GM21390 (cell line): ENCODE results near the gene CDHR4.
"Not testable (repeated sequence)": the region's sequence is repeated elsewhere in the genome, so short reads cannot be mapped to it uniquely, and the experiment has no call there.

Experiments used
- ATAC-seq: cut with Tn5 transposase; IDR thresholded peaks from one replicate; pipeline ENCODE4 v1.9.1; 2021; ENCODE audit not compliant: unreplicated experiment

Gene CDHR4

DNA sequence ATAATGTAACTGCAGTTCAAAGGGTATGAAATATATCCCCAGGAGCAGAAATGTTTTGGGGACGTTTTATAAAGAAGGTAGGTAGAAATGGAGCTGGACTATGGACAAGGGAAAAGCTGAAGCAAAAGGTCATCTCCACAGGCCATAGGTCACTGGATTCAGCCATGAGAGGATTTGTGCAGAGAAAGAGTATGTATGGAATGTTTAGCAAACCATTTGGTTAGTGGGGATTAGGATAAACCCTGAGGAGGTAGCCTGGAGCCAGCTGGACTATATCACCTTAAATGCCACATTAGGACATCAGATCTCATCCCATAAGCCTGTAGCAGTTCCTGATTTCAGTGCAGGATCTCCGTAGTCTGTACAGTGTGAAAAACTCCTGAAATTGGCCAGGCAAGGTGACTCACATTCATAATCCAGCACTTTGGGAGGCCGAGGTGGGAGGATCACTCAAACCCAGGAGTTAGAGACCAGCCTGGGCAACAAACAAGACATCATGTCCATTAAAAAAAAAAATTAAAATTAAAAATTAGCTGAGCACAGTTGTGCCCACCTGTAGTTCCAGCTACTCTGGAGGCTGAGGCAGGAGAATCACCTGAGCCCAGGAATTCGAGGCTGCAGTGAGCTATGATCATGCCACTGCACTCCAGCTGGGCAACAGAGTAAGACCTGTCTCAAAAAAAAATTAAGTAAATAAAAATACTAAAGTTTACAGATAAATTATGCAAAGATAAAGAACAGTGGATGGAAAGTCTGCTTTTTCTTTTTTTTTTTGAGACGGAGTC is 18.1 kb downstream of the CDHR4 start:
- no peak for ATAC-seq

DNA sequence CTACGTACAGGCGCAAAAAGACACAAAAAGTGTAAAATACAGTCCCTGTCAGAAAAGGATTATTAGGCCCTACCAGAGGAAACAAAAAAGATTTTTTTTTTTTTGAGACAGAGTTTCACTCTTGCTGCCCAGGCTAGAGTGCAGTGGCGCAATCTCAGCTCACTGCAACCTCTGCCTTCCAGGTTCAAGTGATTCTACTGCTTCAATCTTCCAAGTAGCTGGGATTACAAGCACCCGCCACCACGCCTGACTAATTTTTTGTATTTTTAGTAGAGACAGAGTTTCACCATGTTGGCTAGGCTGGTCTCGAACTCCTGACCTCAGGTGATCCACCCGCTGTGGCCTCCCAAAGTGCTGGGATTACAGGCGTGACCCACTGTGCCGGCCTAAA is 18.7 kb downstream of the CDHR4 start:
- not testable (repeated sequence) for ATAC-seq

DNA sequence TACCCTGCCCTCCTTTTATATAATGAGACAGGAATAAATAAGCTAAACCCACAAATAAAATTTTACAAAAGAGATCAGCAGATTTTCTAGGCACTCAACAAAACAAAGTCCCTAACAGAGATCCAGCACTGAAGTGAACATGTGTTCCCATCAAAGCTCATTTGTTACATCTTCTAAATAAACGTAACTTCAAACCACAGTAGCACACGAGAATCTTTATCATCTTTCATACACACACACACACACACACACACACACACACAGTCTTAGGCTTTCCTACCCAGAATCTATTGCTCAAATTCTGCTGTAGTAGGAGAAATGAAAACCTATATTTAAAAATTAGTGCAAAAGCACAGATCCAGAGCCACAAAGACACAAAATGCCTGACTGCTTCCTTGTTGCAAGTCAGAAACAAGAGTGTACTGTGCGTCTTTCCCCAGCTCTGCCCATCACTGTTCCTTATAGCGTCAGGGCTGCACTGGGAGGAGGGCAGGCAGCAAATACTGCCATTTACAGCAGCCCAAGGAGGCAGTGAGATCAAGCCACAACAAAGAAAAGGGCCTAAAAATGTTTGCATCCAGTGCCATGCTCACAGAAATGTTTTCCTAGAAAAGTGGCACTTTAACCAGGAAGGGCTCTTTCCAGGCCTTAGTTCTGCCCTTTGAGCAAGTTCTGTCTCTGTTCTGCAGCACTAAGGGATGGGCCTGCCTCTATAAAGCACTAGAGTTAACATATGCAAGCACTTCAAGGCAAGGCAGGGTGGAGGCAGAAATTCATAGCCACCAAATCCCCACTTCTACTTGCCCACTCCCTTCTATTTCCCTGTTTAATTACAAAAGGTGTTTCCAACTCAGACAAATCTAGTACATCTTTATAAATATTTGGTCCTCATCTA is 19.3 kb downstream of the CDHR4 start:
- no peak for ATAC-seq

DNA sequence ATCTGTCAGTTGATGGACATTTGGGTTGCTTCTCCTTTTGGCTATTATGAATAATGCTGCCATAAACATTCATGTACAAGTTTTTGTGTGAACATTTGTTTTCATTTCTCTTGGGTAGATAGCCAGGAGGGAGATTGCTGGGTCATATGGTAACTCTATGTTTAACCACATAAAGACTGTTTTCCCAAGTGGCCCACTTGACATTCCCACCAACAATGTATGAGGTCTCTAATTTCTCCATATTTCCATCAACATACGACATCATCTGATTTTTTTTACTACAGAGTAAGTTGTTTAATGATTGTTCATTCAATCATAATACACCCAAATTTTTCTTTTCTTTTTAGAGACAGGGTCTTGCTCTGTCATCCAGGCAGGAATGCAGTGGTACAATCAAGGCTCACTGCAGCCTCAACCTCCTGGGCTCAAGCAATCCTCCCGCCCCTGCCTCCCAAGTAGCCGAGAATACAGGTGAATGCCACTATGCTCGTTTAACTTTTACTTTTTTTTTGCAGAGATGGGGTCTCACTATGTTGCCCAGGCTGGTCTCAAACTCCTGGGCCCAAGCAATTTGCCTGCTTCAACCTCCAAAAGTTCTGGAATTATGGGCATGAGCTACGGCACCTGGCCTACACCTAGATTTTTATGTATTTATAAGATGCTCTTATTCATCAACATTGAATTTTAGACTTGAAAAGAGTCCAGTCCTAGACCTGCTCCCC is 20.2 kb downstream of the CDHR4 start:
- no peak for ATAC-seq

DNA sequence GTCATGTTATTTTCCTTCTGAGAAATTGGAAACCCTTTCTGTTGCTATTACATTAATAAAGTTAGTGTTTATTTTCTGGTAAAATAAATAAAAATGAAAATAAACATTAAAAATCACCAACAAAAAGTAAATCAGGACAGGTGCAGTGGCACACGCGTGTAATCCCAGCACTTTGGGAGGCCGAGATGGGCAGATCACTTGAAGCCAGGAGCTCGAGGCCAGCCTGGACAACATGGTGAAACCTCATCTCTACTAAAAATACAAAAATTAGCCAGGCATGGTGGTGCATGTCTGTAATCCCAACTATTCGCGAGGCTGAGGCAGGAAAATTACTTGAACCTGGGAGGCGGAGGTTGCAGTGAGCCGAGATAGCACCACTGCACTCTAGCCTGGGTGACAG is 23.6 kb downstream of the CDHR4 start:
- ATAC-seq: not testable (repeated sequence)

DNA sequence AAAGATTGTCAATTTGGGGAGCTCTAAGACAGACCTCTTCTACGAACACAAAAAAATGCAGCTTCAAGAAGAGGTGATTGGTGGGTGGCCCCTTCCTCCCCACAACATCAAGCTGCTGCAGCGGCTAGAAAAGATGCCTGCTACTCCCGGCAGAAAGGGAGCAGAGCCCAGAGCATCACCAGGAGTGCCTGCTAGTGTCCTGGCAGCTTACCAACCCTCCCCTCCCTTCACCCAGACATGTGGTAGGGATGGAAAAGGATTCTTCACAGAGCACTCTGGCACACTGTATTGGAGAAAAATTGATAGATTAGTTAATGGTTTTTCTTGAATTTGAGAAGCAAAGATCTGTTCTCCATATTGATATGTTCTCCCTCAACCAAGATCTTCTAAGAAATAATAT is 24.1 kb downstream of the CDHR4 start:
- no peak for ATAC-seq

DNA sequence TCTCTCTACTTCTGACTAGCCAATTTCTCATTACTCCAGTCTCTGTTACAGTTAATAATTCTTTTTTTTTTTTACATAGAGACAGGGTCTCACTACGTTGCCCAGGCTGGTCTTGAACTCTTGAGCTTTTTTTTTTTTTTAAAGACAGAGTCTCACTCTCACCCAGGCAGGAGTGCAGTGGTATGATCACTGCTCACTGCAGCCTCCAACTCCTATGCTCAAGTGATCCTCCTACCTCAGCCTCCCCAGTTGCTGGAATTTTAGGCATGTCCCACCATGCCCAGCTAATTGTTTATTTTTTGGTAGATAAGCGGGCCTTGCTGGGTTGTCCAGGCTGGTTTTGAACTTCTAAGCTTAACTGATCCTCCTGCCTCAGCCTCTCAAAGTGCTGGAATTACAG is 27.0 kb downstream of the CDHR4 start:
- ATAC-seq: no peak

DNA sequence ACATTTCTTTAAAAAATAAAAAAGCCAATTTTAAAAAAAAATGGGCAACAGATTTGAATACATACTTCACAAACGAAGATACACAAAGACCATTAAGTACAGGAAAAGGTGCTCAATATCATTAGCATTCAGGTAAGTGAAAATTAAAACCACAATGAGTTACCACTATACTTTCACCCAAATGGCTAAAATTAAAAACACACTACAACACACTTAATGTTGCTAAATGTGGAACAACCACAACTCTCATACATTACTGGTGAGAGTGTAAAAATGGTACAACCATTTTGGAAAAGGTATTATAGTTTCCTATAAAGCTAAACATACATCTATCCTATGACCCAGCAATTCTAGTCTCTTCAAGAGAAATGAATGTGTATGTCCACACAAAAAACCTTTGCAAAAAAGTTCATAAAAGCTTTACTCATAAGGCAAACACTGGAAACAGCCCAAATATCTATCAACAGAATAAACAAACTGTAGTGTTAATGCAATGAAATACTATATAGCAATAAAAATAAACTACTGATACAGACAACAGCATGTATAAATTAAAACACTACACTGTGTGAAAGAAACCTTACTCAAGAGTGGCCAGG is 28.2 kb downstream of the CDHR4 start:
- ATAC-seq: no peak

DNA sequence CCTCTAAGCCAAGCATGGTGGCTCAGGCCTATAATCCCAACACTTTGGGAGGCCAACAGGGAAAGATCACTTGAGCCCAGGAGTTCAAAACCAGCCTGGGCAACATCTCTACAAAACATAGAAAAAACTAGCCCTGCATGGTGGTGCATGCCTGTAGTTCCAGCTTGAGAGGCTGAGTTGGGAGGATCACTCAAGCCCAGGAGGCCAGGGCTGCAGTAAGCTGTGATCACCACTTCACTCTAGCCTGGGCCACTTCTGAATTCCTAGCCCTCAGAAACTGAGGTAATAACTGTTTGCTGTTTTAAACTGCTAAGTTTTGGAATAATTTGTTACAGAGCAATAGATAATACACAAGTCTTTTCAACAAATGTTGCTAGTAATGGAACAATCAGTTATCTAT is 29.7 kb downstream of the CDHR4 start:
- no peak for ATAC-seq

DNA sequence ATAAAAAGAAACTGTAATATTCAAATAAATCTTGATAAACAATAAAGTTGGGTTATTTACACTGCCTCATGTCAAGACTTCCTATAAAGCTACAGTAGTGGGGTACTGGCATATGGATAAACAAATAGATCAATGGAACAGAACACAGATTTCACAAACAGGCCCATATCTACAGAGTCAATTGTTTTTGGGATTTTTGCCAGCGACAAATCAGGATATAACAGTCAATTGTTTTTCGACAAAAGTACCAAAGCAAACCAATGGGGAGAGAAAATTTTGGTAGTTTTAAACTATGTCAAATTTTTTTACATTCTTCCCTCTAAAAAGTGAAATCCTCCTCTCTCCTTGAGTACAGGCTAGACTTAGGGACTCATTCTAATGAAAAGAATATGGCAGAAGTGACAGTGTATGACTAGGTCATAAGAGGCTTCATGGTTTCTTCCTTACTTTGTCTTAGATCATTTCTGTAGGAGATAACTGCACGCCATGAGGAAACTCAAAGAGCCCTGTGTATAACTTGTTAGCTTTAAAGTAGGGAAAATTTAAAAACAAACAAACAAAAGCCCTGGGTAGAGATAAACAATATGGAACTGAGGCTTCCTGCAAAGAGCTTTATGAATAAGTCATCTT is 30.3 kb downstream of the CDHR4 start:
- ATAC-seq: no peak

DNA sequence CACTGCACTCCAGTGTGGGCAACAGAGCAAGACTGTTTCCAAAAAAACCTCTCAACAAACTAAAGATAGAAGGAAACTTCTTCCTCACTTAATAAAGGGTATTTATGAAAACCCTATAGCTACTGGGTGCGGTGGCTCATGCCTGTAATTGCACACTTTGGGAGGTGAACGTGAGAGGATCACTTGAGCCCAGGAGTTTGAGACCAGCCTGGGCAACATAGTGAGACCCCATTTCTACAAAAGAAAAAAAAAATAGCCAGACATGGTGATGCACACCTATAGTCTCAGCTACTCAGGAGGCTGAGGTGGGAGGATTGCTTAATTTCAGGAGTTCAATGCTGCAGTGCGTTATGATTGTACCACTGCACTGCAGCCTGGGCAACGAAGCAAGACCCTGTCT is 35.7 kb downstream of the CDHR4 start:
- ATAC-seq: no peak

DNA sequence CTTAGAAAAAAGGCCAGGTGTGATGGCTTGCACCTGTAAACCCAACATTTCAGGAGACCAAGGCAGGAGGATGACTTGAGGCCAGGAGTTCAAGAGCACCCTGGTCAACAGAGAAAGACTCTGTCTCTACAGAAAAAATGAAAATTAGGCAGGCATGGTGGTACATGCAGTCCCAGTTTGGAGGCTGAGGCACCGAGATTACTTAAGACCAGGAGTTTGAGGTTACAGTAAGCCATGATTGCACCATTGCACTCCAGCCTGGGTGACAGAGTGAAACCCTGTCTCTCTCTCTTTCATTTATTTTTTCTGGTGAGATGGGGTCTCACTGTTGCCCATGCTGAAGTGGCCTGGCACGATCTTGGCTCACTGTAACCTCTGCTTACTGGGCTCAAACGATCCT is 38.0 kb downstream of the CDHR4 start:
- no peak for ATAC-seq

DNA sequence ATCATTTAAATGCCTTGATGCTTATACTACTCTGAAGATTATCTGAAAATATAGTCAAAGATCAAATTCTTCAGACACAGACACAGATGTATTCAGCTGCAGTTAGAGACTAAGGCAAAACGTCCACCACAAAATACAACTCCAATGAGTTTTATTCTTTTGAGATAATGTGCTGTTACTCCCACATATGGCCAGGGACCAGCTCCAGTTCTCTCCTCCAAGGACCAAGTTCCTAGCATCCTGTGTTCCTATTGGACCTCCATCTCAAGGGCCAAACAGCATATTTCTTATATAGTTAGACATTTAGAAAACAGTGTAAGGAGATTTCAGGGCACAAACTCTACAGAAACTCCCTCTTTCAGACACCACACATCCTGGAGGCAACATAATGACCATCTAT is 40.4 kb downstream of the CDHR4 start:
- no peak for ATAC-seq

DNA sequence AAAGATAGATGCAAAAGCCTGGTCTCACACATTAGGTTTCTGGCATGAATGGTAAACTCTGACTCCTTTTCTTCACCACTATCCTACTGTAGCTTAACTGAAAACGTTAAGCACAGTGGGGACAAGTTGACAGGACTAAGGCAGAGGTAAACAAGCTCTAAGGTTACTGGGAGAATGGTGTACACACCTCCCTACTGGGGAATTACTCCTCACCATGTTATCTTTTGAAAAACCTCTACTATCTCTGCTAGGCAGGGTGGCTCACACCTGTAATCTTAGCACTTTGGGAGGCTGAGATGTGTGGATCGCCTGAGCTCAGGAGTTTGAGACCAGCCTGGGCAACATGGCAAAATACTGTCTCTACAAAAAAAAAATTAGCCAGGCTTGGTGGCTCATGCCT is 42.5 kb downstream of the CDHR4 start:
- no peak for ATAC-seq

DNA sequence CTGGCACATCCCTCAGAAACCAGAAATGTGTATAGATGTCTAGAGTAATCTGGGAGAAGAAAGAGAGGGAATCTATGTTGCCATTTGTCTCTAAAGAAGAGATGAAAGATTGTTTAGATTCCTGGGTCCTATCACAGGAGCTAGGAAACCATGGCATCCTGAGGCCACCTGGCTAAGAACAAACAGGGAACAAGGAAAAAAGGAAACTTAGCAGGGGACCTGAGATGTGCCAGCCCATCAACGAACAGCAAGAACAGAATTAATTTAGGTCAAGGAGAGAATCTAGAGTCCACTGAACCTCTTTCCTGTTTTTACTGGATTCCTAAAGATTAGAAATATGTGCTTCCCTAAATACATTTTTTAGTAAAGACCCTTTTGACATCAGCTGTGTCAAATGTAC is 43.6 kb downstream of the CDHR4 start:
- no peak for ATAC-seq

DNA sequence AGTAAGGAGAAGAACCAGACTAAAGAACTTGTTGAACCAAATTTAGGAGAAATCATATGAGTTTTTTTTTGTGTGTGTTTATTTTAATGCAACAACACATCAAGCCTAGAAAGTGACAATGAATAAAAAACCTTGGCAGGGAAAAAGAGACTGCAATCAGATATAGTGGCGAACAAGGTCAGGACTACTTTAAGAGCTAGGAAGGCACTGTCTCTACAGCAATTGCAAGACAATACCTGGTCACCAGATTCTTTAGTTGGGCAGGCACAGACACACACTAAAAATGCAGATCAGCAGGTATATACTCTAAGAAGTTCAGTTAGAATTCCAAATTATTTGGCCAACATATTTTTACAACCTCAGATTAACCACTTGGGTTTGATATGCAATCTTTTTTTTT is 45.1 kb downstream of the CDHR4 start:
- ATAC-seq: no peak

DNA sequence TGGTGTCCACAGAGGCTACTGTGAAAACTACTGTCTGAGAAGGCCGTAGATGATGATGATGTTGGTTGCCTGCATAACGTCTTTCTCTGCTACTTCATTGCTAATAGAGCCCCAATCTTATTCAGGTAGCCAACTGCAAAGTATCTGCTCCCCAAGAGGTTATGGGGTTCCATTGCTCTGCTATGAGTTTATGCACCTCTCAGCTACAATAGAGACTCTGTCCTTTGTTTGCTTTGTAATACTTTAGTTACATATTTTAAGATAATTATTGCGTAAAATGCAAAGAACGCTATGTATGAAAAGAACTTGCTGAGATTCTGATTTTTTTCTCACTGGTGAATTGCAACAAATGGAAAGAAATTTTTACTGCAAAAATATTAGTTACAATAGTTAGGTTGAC is 48.2 kb downstream of the CDHR4 start:
- no peak for ATAC-seq

DNA sequence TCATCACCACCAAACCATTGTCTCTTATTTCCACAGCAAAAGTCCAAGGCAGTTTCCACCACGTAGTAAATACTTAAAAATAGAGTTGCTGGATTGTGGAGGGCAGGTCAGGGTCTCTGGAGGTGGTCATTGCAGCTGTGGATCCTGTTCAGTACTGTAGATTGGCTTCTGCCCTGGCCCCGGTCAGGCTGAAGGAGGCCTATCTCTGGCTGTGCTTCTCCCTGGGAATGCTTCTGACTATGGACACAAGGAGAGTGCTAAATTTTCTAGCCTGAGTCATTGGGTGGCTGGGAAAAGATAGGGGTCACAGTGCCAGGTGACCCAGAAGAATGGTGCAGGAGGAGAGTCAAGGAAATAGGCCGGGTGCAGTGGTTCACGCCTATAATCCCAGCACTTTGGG is 49.6 kb downstream of the CDHR4 start:
- no peak for ATAC-seq

DNA sequence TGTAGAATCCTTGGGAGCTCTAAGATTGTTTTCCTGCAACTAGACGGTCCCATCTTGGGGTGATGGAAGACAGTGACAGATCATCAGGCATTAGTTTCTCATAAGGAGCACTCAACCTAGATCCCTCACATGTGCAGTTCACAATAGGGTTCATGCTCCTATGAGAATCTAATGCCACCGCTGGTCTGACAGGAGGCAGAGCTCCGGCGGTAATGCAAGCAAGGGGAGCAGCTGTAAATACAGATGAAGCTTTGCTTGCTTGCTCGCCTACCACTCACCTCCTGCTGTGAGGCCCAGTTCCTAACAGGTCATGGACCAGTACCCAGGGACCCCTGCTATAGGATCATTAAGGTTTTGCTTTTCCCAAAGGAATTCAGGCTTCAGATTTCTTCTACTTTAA is 50.8 kb downstream of the CDHR4 start:
- not testable (repeated sequence) for ATAC-seq

DNA sequence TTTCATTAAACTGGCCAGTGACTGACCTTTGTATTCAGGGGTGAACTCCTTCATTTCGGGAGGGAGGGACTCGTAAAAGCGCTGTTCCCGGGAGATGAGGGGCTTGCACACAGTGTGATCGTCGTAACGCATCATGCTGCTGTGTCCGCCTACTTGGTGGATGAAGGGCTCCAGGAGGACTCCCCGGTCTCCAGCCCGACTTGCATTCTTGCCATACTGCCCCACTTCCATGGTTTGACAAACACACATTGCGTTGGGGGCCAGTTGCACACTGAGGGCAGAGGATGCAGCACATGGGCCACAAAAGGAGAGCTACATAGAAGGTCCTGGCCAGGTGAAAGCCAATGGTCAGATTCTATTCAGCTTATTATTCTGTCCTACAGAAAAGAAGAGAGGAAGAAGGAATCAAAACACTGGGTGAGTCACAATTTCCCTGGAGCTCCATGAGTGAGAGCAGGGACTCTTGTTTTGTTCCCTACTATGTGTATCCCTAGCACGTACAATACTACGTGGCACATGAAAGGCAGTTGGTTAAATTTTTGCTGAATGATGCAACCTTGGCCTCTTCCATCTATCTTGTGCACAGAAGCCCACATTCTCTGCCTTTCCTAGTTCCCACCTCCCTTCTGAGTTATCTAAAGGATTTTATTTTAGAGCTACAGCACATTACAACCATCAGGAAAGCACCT is 51.7 kb downstream of the CDHR4 start:
- ATAC-seq: no peak
